Measurements from ENCODE around the gene TCFL5. TPM values are rescaled to one million over a fixed set of nuclear protein-coding genes. Genes with fewer than 3 reads are reported as not detected.

The TCFL5 gene
- total RNA-seq, 1 donor from 2014 or later: 7.9 TPM

GRCh38 chr20:62835931-62836861, 25.4 kb downstream of the TCFL5 start:
- no peaks in the 10 kb centered on the region for H3K27me3 Mint-ChIP-seq
- no peaks in the 10 kb centered on the region for H3K9me3 Mint-ChIP-seq (ENCODE audit: low read depth)
- H3K27ac Mint-ChIP-seq: no peak overlapping the region
- DNase-seq (ENCODE audit: low spot score, unreplicated experiment): no peak
- no peak for TF ChIP-seq CTCF (IDR thresholded peaks at IDR 0.05; ENCODE audit: unreplicated experiment)
- no peak overlapping the region for H3K4me3 Mint-ChIP-seq (ENCODE audit: low read depth)
- peaks cover 11% of the 10 kb centered on the region for H3K4me1 Mint-ChIP-seq (ENCODE audit: low read depth)
- H3K36me3 Mint-ChIP-seq (ENCODE audit: insufficient read depth): peaks cover 6% of the 10 kb centered on the region

- DNase-seq (ENCODE audit: low spot score, unreplicated experiment): no peak
- H3K27me3 Mint-ChIP-seq: no peaks in the 10 kb centered on the region
- no peak for TF ChIP-seq CTCF (IDR thresholded peaks at IDR 0.05; ENCODE audit: unreplicated experiment)
- no peak overlapping the region for H3K4me3 Mint-ChIP-seq (ENCODE audit: low read depth)
- H3K9me3 Mint-ChIP-seq (ENCODE audit: low read depth): no peaks in the 10 kb centered on the region
- peaks cover 4% of the 10 kb centered on the region for H3K36me3 Mint-ChIP-seq (ENCODE audit: insufficient read depth)
- H3K27ac Mint-ChIP-seq: no peak overlapping the region
- peaks cover 11% of the 10 kb centered on the region for H3K4me1 Mint-ChIP-seq (ENCODE audit: low read depth)
Observed at GRCh38 chr20:62834967-62835730, 26.5 kb downstream of the TCFL5 start.

- no peak overlapping the region for H3K27ac Mint-ChIP-seq
- DNase-seq (ENCODE audit: low spot score, unreplicated experiment): no peak
- H3K27me3 Mint-ChIP-seq: no peaks in the 10 kb centered on the region
- no peak for TF ChIP-seq CTCF (IDR thresholded peaks at IDR 0.05; ENCODE audit: unreplicated experiment)
- H3K4me3 Mint-ChIP-seq (ENCODE audit: low read depth): no peak overlapping the region
- peaks cover 4% of the 10 kb centered on the region for H3K36me3 Mint-ChIP-seq (ENCODE audit: insufficient read depth)
- peaks cover 11% of the 10 kb centered on the region for H3K4me1 Mint-ChIP-seq (ENCODE audit: low read depth)
- no peaks in the 10 kb centered on the region for H3K9me3 Mint-ChIP-seq (ENCODE audit: low read depth)
Observed at GRCh38 chr20:62832951-62833391, 28.7 kb downstream of the TCFL5 start.

GRCh38 chr20:62832212-62832922, 29.3 kb downstream of the TCFL5 start:
- no peak for TF ChIP-seq CTCF (IDR thresholded peaks at IDR 0.05; ENCODE audit: unreplicated experiment)

GRCh38 chr20:62831854-62832211, 29.8 kb downstream of the TCFL5 start:
- no peaks in the 10 kb centered on the region for H3K9me3 Mint-ChIP-seq (ENCODE audit: low read depth)
- no peak for TF ChIP-seq CTCF (IDR thresholded peaks at IDR 0.05; ENCODE audit: unreplicated experiment)
- H3K36me3 Mint-ChIP-seq (ENCODE audit: insufficient read depth): peaks cover 4% of the 10 kb centered on the region
- no peak overlapping the region for H3K27ac Mint-ChIP-seq
- H3K27me3 Mint-ChIP-seq: no peaks in the 10 kb centered on the region
- DNase-seq (ENCODE audit: low spot score, unreplicated experiment): no peak
- no peak overlapping the region for H3K4me3 Mint-ChIP-seq (ENCODE audit: low read depth)
- peaks cover 11% of the 10 kb centered on the region for H3K4me1 Mint-ChIP-seq (ENCODE audit: low read depth)

More at GRCh38 chr20:62832212-62832922, 29.3 kb downstream of the TCFL5 start:
- H3K27me3 Mint-ChIP-seq: no peaks in the 10 kb centered on the region
- no peaks in the 10 kb centered on the region for H3K9me3 Mint-ChIP-seq (ENCODE audit: low read depth)
- H3K36me3 Mint-ChIP-seq (ENCODE audit: insufficient read depth): peaks cover 4% of the 10 kb centered on the region
- H3K4me3 Mint-ChIP-seq (ENCODE audit: low read depth): no peak overlapping the region
- H3K4me1 Mint-ChIP-seq (ENCODE audit: low read depth): peaks cover 11% of the 10 kb centered on the region
- no peak for DNase-seq (ENCODE audit: low spot score, unreplicated experiment)
- H3K27ac Mint-ChIP-seq: no peak overlapping the region

Data from progenitor cell of endocrine pancreas (in vitro differentiated cells).